GM19324 (cell line): ENCODE data around the gene OR11G2.
"Not testable (repeated sequence)": the region's sequence is repeated elsewhere in the genome, so short reads cannot be mapped to it uniquely, and the experiment has no call there.

Experiments
- ATAC-seq: cut with Tn5 transposase; IDR thresholded peaks from one replicate; pipeline ENCODE4 v1.9.1; 2021; ENCODE audit warnings: mild to moderate bottlenecking, moderate library complexity; ENCODE audit not compliant: unreplicated experiment, low FRiP score

OR11G2 gene

GRCh38 chr14:20219033-20219432 is 28.3 kb downstream of the OR11G2 start:
- ATAC-seq = no peak

GRCh38 chr14:20223410-20223809 is 32.7 kb downstream of the OR11G2 start, which contains the start of gene OR11H6:
OR11H6 (plus strand) TSS chr14:20223710; CDS start chr14:20223710, 0 bp downstream.
- ATAC-seq = no peak

DNA sequence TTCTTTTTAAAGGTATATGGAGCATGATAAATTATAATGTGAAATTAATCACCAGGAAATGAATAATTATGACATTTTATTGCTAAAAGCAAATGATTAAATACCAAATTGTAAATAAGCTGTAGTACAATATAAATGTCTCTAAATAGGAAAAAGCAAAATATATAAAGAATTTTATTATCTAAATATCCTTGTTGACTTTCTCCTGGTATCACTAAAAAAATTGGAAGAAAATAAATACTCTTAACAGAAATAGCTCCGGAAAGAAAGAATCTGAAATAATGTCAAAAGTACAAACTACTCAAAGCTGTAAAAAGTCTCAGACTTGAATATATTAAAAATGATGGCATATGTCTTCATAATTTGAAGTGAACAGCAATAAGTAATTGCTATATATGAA is 38.0 kb downstream of the OR11G2 start, which contains the start of gene OR11H7:
Gene OR11H7, plus strand, starts transcription at position 301 of the 400 bp plus-strand sequence.
- no peak for ATAC-seq

- not testable (repeated sequence) for ATAC-seq
These were observed 44.7 kb downstream of the OR11G2 start for GRCh38 chr14:20235415-20235814.

DNA sequence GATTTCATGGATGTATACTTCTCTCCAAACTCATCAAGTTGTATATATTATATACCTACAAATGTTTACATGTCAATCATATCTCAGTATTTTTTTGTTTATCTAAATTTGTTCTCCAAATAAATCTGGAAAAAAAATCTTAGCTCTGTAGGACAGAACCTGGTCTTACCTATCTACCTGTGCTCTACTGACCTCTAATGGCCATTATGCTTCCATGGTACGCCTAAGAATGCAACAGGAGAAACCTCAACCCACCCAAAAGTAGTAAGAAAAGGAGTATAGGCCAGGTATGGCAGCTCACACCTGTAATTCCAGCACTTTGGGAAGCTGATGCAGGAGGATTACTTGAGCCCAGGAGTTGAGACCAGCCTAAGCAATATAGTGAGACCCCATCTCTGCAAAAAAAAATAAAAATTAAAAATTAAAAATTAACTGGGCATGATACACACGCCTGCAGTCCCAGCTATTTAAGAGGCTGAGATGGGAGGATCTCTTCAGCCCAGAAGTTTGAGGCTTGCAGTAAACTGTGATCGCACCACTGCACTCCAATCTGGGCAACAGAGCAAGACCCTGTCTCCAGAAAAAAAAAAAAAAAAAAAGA is 57.0 kb downstream of the OR11G2 start:
- no peak for ATAC-seq
